ENCODE data around the gene FTO. TPM values are rescaled to one million over a fixed set of nuclear protein-coding genes. Genes with fewer than 3 reads are reported as not detected.

Gene FTO
- total RNA-seq, 1 donor from 2014 or later = 65.8 TPM

DNA sequence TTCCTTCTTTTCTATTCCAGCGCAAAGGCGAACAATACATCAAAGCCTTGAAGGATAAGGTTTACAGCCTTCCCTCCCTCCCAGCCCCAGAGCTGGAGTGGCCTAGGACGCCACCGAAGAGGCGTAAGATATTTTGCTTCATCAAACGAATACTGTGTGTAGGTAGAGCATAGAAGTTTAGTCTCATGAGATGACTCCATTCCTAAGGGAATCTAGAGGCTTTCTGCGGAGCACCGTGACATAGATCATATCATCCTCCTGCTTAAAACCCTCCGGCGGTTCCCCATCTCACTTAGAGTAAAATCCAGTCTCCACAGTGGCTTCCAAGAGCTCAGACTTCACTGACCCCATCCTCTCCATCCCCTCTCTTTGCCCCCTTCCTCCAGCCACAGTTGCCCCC, 390.7 kb downstream of the FTO start:
- no peak overlapping the region for H3K4me3 Mint-ChIP-seq
- intact Hi-C loops (cut with micrococcal nuclease) = no loop called here
- H3K4me1 Mint-ChIP-seq = no peaks in the 10 kb centered on the region
- peaks cover 40% of the 10 kb centered on the region for H3K36me3 Mint-ChIP-seq (ENCODE audit: low read depth)
- ChIA-PET CTCF (no interaction called here), POLR2A (no interaction called here)
- peaks cover 6% of the 10 kb centered on the region for H3K9me3 Mint-ChIP-seq
- no peaks in the 10 kb centered on the region for H3K27me3 Mint-ChIP-seq
- no peak overlapping the region for H3K27ac Mint-ChIP-seq
- DNase-seq (no peak), ATAC-seq (ENCODE audit: low read depth) (no peak)
- no peak for TF ChIP-seq CTCF (IDR thresholded peaks at IDR 0.05)

DNA sequence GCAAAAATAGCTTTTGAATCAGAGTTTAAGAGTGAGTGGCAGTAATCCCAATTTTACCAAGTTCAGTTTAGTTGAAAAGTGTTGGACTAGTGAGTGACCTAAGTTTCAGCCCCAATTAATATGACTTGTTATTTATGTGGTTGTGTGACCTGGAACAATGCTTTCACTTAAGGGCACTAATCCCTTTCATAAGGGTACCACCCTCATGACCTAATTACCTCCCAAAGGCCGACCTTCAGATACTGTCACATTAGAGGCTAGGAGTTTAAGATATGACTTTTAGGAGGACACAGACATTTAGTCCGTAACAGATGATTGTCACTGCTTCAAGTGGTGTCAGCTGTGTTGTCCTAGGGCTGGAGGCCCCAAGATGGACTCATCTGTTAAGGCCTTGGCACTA, 392.7 kb downstream of the FTO start:
- Mint-ChIP-seq H3K27me3 (no peaks in the 10 kb centered on the region), H3K36me3 (ENCODE audit: low read depth) (peaks cover 34% of the 10 kb centered on the region), H3K4me1 (no peaks in the 10 kb centered on the region), H3K9me3 (peaks cover 6% of the 10 kb centered on the region), H3K4me3 (no peak overlapping the region), H3K27ac (no peak overlapping the region)
- no peak for TF ChIP-seq CTCF (IDR thresholded peaks at IDR 0.05)
- no peak for ATAC-seq (ENCODE audit: low read depth)
- CTCF ChIA-PET = no interaction called here
- POLR2A ChIA-PET = no interaction called here
- intact Hi-C loops (cut with micrococcal nuclease) = no loop called here
- no peak for DNase-seq

- DNase-seq = no peak
- ChIA-PET CTCF (no interaction called here), POLR2A (no interaction called here)
- H3K27me3 Mint-ChIP-seq = no peaks in the 10 kb centered on the region
- H3K4me3 Mint-ChIP-seq = no peak overlapping the region
- no peak for ATAC-seq (ENCODE audit: low read depth)
- H3K27ac Mint-ChIP-seq = no peak overlapping the region
- H3K9me3 Mint-ChIP-seq = peaks cover 6% of the 10 kb centered on the region
- intact Hi-C loops (cut with micrococcal nuclease) = no loop called here
- peaks cover 29% of the 10 kb centered on the region for H3K36me3 Mint-ChIP-seq (ENCODE audit: low read depth)
- TF ChIP-seq CTCF (IDR thresholded peaks at IDR 0.05) = no peak
- no peaks in the 10 kb centered on the region for H3K4me1 Mint-ChIP-seq
Observed at GRCh38 chr16:54097774-54098173, 393.8 kb downstream of the FTO start.

DNA sequence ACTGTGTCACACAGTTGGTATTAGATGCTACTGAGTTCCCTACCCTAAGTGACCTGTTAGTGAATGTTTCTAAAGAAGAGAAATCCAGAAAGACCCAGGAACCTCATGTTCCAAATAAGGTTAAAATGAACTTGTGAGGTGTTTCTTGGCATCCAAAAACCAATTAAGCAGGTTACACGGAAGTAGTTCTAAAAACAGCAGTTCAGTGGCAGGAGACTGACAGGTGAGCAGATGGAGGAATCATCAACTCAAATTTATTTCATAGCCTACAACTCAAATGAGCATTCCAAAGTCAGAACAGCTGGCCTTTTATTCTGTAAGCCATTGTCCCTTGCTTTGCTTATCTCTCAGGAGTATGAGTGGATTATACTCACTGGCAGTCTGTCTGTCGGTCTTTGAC, 394.3 kb downstream of the FTO start:
- DNase-seq (no peak), ATAC-seq (ENCODE audit: low read depth) (no peak)
- intact Hi-C loops (cut with micrococcal nuclease) = no loop called here
- POLR2A ChIA-PET = no interaction called here
- H3K27me3 Mint-ChIP-seq = no peaks in the 10 kb centered on the region
- peaks cover 25% of the 10 kb centered on the region for H3K36me3 Mint-ChIP-seq (ENCODE audit: low read depth)
- H3K4me1 Mint-ChIP-seq = no peaks in the 10 kb centered on the region
- no peak for TF ChIP-seq CTCF (IDR thresholded peaks at IDR 0.05)
- no peak overlapping the region for H3K27ac Mint-ChIP-seq
- CTCF ChIA-PET = no interaction called here
- peaks cover 6% of the 10 kb centered on the region for H3K9me3 Mint-ChIP-seq
- H3K4me3 Mint-ChIP-seq = no peak overlapping the region

GRCh38 chr16:54099627-54100026, 395.7 kb downstream of the FTO start:
- Mint-ChIP-seq H3K9me3 (peaks cover 6% of the 10 kb centered on the region), H3K36me3 (ENCODE audit: low read depth) (peaks cover 18% of the 10 kb centered on the region), H3K27ac (no peak overlapping the region), H3K4me3 (no peak overlapping the region), H3K4me1 (no peaks in the 10 kb centered on the region), H3K27me3 (no peaks in the 10 kb centered on the region)
- DNase-seq = no peak
- no peak for TF ChIP-seq CTCF (IDR thresholded peaks at IDR 0.05)
- ChIA-PET POLR2A (no interaction called here), CTCF (no interaction called here)
- ATAC-seq (ENCODE audit: low read depth) = no peak
- intact Hi-C loops (cut with micrococcal nuclease) = no loop called here

Data from activated B cell treated with CpG ODN at 0.5 μM for 24 hours (primary cell).